ENCODE measurements around the gene SCG3.

SCG3 gene

DNA sequence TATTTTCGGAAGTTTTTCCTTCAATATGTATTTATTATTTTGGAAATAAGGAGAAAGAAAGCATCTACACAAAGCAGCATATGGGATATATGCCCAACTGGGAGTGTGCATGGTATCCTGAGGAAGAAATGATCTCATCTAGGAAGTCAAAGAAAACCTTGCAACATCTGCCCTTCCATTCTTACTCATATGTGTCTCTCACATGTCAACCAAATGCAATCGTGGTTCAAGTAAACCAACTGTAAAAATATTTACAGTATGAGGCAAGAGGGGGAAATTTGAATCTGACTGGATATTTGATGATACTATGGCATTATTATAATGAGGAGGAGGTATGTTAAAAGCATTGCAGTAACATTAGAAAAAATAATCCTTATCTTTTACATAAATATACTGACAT, 3.2 kb upstream of the SCG3 start:
- DNase-seq (ENCODE audit: low read depth in 3 of 3): no peak

DNA sequence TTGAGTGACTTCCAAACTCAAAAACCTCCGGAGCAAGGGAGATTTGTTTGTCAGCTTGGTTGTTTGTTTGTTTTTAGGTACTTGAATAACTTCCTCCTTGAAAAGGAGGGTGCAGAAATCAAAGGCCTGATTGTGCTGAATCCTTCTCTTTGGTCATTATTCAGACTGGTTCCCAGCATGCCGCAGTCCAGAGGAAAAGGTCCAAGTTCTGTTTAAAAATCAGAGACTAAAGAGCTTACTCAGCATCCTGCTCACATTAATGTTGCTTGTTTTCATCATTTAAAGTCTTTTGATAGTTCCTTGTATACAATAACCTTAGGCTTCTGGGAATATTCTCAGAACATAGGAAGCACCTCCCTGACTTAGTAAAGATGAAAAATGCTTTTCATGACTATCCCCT, 982 bp upstream of the SCG3 start:
- DNase-seq (ENCODE audit: low read depth in 3 of 3): no peak

DNA sequence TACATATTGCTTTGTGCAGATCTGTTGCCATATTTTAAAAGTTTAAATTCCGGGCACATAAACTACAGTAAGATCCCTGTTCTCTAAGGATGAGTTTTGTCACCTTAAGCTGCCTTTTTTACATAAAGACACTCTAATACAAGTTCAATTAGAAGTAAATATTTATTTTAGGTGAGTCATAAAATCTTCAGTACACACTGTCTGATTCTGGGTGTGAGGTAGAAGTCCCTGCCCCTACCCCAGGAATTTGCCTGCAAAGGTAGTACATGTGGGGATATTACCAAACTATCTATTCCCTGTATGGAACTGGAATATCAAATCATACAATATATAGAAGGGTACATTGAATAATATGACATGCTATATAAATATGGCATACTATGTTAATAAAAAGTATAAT, 6.3 kb downstream of the SCG3 start:
- no peak for DNase-seq (ENCODE audit: low read depth in 3 of 3)

DNA sequence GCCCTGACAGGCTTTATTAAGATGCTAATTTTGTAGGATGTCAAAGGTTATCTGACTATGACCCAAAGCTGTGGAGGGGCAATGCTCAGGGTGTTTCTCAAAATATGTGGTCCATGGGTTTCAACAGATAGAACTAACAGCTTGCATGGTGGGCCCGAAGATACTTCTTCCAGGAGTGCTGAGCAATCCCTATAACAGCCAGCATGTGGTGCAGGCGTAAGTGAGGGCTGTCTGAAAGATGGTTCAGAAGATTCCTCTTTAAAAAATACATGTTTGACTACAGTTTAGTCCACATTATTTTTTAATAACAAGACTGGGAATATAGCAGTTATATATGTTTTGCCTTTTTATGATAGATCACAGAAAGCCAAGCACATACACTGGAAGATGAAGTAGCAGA, 7.6 kb downstream of the SCG3 start:
- no peak for DNase-seq (ENCODE audit: low read depth in 3 of 3)

DNA sequence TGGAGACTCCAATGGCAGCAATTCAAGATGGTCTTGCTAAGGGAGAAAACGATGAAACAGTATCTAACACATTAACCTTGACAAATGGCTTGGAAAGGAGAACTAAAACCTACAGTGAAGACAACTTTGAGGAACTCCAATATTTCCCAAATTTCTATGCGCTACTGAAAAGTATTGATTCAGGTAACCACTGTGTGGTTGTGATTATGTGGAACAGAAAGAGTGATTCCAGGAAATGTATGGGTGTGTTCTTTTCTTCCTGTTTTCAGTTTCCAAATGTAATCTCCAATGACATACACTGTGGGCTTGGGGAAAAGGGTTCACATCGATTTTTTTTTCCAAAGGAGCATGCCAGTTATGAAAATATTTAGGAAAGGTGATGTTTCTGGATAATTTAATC, 10.9 kb downstream of the SCG3 start:
- no peak for DNase-seq (ENCODE audit: low read depth in 3 of 3)

DNA sequence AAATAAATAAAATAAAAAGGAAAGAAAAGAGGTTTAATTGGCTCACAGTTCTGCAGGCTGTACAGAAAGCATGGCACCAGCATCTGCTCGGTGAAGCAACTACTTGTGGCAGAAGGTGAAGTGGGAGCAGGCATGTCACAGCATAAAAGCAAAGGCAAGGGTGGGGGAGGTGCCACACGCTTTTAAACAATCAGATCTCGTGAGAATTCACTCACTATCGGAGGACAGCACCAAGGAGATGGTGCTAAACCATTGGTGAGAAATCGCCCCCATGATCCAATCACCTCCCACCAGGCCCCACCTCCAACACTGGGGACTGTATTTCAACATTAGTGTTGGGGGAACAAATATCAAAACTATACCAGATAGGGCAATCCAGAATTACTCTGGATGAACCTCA, 15.3 kb downstream of the SCG3 start:
- no peak for DNase-seq (ENCODE audit: low read depth in 3 of 3)

DNA sequence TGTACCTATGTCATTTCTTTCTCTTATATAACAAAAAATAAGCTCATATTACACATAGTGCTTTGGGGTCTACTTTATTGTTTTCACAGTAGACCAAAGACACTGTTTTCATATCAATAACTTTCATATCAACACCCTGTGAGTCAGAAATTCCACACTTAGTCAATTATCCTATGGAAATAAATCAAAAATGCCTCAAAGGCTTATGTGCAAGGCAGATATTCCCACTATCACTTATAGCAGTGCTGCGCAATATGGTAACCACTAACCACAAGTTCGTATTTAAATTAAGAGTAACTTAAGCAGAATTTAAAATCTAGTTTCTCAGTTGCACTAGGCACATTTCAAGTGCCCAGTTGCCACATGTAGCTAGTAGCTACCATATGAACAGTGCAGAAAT, 15.9 kb downstream of the SCG3 start:
- DNase-seq (ENCODE audit: low read depth in 3 of 3): no peak

DNA sequence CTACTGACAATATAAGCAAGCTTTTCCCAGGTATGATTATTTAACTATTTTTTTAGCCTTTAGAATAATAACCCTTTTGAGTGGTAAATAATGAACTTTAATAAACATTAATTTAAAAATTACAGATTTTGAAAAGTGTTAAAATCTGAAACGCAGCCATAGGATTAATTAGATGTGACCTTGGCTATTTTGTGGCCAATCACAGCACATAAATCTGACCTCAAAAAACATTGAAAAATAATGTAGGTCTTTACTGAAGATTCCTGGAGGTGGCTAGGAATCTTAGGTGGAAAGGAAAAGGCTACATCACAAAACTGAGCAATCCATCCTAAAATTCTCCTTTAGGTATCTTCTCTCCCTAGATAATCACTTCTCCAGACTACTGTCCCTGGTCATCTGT, 18.1 kb downstream of the SCG3 start:
- DNase-seq (ENCODE audit: low read depth in 3 of 3): no peak

DNA sequence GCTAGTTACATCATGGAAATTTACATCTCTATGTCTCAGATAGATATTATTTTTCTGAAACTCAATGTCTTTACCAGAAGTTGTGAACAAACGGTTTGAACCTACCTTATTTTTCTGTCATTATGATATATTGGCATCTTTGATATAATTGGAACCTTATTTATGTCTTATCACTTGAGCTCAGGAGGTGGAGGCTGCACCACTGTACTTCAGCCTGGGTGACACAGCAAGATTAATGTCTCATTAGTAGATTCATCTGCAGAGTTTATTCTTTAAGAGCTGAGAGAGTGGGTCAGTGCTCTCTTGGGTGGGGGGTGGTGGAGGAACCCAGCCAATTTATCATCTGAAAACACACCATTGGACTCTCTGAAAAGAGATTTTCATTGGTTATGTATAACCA, 21.4 kb downstream of the SCG3 start:
- DNase-seq (ENCODE audit: low read depth in 3 of 3): no peak

DNA sequence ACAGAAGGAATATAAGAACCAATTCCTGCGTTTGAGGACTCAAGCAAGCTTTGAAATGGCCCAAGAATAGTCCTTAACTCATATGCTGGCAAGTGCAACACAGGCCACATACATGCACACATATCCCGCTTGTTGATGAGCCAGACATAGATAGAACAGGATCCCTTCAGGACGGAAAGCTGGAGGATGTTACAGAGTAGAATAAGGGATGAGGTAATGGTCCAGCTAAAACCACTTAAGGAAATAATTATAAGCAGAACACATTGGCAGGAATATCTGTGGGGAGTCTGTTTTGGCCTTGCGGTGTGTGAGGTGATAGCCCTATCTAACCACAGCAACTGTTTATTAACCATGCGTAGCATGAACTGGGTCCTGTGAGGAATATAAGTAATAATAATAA, 25.0 kb downstream of the SCG3 start:
- DNase-seq (ENCODE audit: low read depth in 3 of 3): no peak

DNA sequence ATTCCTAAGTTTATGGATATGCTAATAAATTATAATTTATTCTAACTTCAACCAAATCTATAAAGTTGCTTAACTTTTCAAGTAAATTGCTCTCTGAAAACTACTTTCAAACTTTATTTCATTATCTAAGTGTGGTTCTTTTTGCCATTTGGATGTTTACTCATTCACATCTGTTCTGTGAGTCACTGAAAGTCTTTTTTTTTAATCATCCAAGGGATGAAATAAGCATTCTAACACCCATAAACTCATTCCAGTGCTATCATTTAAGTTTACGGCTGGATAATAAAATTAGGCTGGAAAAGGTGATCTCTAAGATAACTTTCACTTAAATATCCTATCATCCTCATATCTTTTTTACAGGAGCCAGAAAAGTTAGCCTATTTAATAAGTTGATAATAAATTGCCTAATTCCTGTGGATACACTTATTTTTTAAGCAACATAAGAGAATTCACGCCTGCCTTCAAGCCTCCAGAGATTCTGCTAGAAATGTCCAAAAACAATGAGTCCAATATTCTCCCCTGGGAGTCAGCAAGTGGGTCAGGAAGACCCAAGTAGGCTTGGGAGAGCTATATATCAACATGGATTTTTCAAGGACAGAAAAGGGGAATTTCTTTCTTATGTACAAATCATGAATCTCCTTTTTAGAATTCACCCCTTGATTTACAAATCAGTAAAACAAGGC, 25.8 kb downstream of the SCG3 start:
- no peak for DNase-seq (ENCODE audit: low read depth in 3 of 3)

DNA sequence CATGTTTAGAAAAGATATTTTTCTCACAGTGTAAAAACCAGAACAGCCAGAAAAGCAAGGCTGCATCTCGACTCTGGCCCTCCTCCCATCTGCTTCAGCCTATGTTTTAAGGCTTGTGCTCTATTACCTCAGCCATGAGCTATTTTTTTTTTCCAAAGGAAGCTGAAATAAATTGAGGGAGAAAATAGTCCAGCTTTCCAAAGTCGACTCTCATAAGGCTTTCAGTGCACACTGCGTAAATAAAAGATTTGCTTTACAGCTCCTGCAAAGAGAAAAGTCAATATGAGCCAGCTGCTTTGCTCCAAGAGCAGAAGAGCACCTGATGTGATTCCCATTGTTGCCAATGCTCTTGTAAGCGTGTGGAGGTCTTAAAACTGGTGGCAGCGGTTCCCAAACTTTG, 26.7 kb downstream of the SCG3 start:
- no peak for DNase-seq (ENCODE audit: low read depth in 3 of 3)

DNA sequence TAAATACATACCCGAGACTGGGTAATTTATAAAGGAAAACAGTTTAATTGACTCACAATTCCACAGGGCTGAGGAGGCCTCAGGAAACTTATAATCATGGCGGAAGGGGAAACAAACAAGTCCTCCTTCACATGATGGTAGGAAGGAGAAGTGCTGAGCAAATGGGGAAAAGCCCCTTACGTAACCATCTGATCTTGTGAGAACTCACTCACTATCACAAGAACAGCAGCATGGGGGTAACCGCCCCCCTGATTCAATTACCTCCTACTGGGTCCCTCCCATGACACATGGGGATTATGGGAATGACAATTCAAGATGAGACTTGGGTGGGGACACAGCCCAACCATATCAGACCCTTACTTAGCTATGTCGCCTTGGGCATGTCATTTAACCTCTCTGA, 27.7 kb downstream of the SCG3 start:
- no peak for DNase-seq (ENCODE audit: low read depth in 3 of 3)

DNA sequence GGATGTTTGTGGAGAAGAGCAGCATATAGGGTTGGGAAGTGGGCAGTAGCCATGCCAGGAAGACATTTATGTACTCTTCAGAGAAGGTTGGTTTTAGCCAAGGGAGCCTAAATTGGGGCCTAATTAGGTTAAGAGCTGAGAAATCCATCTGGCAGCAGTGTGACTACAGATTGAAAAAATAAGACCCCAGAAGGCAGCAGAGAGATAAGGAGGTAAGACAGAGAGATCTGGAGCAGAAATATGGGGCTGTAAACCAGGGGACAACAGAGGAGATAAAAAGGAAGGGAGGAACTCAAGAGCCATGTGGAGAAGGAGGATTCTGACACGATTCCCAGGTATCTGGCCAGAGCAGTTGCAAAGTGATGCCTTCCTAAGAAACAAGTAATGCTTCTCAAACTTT, 32.9 kb downstream of the SCG3 start:
- DNase-seq (ENCODE audit: low read depth in 3 of 3): no peak

DNA sequence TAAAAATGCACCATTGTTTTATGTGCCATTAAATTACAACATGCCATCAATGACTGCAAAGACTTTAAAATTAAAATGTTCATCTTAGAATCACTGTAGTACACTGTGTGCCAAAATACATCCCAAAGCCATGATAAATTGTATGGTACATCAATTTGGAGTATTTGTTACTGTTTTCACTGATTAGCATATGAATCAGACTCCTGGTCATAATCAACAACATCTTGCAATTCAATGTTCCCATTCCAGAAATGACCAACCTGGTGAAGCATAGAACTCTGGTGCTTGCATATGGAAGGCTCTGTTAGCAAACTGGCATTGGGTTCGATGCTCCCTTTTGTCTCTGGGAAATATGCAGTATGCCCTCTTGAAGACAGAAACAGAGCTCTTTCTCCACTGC, 33.6 kb downstream of the SCG3 start:
- DNase-seq (ENCODE audit: low read depth in 3 of 3): no peak

DNA sequence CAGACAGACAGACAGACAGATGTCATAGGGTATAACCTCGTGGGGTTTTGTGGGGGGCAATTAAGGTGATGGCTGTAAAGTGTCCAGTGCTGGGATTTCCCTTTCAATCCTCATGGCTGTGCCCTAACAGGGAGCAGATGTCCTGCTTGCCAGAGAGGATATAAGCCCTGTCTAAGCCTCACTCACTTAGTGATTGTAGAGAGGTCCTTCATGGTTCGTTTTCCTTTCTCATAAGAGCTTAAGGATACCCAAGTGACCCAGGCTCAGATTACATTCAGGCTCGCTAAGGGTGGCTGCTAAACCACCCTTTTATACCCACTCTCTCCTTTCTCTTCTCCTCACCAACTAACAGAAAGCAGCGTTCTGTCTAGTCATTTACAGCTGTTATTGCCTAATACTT, 36.9 kb downstream of the SCG3 start:
- no peak for DNase-seq (ENCODE audit: low read depth in 3 of 3)

DNA sequence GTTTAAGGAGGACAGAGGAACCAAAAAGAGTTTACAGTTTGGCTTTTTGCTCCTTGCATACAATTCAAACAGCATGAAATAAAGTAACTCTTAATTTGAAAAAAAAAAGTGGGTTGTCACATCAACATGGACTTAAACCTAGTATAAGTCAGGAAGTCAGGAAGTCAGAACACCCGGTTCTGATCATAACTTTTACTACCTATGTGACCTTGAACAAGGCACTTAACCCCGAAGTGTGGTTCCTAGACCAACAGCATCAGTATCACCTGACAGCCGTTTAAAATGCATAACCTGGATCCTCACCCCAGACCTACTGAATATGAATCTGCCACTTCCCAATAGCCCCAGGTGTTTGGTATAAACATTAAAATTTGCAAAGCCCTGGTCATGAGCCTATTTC, 37.4 kb downstream of the SCG3 start:
- DNase-seq (ENCODE audit: low read depth in 3 of 3): no peak

DNA sequence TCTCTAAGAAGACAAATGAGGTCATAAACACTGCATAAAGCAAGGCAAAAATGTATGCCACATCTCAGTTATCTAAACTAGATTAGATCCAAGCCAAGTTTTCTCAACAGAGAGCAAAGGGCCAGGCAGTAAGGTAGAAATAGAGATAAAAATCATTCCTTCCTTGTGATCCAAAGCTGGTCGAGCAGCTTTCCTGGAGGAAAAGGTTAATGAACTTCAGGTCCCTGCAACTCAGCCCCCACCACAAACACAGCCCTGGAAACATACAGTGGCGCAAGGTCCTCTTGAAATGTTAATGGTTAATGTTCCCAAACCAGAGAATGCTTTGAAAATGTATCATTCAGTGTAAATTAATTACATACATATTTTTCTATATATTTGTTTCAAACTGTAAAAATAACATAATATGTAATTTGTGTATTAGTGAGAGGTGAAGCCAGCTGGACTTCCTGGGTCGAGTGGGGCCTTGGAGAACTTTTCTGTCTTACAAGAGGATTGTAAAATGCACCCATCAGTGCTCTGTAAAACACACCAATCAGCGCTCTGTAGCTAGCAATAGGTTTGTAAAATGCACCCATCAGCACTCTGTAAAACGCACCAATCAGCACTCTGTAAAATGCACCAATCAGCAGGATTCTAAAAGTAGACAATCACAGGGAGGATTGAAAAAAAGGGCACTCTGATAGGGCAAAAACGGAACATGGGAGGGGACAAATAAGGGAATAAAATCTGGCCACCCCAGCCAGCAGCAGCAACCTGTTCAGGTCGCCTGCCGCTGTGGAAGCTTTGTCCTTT, 39.1 kb downstream of the SCG3 start:
- no peak for DNase-seq (ENCODE audit: low read depth in 3 of 3)

DNA sequence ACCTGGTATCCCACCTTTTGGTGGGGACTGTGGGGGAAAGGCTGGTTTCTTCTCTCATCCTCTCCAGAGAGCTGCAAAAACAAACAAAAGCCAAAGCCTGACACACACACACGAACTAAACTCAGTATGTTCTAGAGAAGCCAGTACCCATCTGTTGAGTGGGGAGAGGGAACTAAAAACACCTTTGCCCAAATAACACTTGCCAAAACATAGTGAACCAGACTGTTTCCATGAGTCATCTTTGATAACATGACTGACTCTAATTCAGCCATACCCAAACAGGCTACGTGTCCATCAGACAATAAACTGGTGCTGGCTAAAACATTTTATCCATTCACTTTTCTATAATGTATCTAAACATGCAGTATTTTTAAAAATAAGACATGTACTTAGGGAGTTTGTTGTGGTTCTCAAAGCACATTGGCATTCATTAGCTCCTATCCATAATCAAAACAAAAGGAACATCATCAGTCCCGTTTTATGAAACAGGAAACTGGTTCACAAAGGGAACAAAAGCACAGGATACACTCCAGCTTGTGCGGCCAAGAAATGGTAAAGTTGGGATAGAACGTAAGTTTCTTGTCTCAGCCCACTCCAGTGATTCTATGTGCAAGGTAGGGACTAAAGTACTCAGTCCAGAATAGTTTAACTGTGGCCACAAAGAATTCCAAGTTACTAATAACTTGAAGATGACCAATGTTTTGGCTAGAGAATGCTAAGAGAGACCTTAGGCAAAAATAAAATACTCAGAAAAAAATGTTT, 40.1 kb downstream of the SCG3 start:
- no peak for DNase-seq (ENCODE audit: low read depth in 3 of 3)

DNA sequence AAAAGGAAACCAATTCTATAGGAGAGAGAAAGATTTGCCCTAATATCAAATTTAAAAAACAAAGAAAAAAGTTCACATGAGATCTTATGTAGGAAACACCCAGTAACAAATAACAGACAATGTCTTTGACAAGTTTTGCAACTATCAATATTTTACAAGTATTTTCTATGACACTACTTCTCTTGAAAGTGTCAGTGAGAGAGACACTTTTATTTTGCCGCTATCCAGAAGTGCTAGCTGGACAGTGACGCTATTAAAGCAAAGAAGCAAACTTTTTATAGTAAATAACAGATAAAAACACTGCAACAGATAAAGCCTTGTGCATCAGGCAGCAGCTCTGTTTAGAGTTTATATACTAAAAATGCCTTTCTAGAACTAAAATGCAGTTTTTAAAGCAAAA, 42.9 kb downstream of the SCG3 start:
- DNase-seq (ENCODE audit: low read depth in 3 of 3): no peak

DNA sequence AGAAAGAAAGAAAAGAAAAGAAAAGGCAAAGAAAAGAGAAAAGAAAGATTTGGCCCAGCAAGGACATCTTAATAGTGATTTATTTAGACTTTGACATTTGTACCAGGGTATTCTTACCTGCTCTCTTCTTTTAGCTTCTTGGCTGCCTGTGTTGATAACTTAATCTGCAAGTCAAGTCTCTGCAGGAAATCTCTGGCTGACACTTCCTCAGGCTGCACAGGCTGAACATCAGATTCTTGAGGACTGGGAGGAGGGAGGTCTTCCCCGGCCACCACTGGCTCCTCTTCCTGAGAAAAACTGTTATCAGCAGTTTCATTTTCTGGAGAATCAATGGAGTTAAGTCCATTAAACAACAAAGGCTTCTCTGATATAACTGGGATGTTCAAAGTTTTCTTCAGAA, 43.4 kb downstream of the SCG3 start:
- DNase-seq (ENCODE audit: low read depth in 3 of 3): no peak

DNA sequence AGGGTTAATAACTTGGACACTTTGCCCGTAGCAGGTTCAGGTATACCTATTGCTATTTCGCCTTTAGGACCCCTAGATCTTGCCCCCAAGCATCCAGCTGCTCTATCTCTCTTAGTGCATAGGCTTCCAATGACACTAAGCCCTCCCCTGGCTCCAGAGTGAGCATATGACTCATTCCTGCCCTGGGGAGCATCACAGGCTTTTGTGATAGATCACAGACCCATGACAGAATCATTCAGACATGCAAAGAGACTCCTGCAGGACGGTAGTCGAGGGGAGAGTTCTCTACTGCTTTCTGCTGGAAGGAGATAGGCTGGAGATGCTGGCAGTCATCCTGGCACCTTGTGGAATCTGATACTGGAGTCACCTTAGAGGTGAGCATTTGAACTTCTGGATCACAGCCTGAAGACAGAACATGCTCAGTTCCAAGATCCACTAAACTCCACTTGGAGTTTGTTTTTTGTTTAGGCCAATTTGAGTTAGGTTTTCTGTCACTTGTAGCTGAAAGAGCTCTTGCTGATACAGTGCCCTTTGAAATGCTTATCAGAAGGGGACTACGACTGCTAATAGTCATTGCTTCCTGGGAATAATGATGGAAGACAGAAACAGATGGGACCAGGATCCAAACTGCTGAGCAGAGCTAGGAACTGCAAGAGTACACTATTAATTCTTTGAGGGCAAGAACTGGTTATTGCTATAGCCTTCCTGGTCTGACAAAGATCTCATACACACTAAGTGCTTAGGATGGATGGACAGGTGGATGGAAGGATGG, 45.2 kb downstream of the SCG3 start:
- peak in 2 of 3 experiments; percentile 23 to 32 for DNase-seq (ENCODE audit: low read depth in 3 of 3)

All from stimulated activated CD4-positive, alpha-beta T cell treated with anti-CD3 and anti-CD28 coated beads, TNF-alpha, amount 100 ng/mL, for 24 hours (primary cell).